DMS 273 (cell line): Measurements from ENCODE around the gene GALNT11.
"Not testable (repeated sequence)": the region's sequence is repeated elsewhere in the genome, so short reads cannot be mapped to it uniquely, and the experiment has no call there.

Experiments used
- DNase-seq: peaks from one replicate; lab custom pipeline; 2025; ENCODE audit not compliant: unreplicated experiment; lab: John Stamatoyannopoulos, UW

GALNT11 gene

DNA sequence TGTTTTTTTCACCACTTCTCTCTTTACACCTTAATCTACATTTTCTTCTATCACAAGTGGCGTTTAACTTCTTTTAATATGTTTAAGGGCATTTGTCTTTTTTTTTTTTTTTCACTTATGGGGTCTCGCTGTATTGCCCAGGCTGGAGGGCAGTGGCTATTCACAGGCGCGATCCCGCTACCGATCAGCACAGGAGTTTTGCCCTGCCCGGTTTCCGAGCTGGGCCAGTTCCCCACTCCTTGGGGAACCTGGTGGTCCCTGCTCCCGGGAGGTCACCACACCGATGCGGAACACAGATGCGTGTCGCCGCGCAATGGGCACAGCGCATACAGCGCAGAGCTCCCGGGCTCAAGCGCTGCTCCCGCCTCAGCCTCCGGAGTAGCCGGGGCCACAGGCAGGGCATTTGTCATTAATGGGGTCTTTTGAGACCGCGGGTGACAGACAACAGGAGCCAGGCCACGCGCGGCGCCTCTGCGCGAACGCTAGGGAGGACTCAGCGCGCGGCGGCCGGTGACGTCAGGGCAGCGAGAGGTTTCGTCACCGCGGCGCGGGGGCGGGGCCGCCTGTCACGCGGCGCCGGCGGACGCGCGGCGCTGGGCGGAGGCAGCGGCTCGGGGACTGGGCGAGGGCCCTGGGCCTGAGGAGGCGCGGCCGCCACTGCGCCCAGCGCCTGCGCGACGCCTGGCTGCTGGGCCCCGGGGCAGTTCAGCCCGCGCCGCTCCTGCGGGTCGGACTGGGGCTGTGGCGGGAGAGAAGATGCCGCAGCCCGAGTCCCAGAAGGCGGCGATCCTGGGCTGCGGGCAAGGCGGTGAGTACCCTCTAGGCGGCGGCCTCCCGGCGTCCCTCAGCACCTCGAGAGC lies at the start of gene GALNT11:
GALNT11 (plus strand) TSS at position 598 of the 860 bp plus-strand sequence. CDS start 68,554 bp downstream, outside the sequence.
- peak; percentile 96 for DNase-seq

DNA sequence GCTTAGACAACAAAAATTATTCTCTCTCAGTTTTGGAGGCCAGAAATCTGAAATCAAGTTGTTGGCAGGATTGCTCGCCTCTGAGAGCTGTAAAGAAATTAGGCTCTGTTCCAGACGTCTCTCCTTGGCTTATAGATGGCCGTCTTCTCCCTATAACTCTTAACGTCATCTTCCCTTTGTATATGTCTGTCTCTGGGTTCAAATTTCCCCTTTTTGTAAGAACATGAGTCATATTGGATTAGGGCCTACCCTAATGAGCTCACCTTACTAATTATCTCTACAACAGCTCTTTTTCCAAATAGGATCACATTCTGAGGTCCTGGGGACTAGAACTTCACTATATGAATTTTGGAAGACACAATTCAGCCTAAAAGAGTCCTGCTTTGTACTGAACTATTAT lies 46.9 kb upstream of the GALNT11 start:
- DNase-seq: no peak

DNA sequence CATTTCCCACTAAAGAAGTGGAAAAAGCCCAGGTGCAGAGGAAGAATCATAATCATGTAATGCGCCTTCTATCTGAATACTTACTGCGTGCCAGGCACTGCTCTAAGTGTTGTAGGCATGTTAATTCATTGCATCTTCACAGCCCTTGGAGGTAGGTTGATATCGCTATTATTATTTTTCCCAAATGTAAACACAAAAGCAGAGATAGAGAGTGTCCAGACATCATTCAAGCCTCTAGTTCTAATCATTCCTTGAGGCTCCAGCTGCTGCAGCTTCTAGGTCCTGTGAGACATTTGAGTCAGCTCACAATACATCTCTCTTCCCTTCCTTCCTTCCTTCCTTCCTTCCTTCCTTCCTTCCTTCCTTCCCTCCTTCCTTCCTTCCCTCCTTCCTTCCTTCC lies 44.3 kb upstream of the GALNT11 start:
- no peak for DNase-seq

DNA sequence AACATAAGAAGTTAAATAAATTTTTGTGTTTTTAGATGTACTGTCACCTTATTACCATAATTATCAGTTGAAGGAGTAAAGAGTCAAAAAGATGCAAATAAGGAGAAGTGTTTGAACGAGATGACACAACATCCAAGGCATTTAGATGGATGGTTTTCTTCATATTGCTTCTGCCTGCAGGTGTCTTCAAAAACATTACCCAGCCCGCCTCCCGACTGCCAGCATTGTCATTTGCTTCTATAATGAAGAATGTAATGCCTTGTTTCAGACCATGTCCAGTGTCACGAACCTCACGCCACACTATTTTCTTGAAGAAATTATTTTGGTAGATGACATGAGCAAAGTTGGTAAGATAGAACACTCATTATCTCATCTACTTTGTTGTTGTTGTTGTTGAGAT lies 42.7 kb upstream of the GALNT11 start:
- no peak for DNase-seq

DNA sequence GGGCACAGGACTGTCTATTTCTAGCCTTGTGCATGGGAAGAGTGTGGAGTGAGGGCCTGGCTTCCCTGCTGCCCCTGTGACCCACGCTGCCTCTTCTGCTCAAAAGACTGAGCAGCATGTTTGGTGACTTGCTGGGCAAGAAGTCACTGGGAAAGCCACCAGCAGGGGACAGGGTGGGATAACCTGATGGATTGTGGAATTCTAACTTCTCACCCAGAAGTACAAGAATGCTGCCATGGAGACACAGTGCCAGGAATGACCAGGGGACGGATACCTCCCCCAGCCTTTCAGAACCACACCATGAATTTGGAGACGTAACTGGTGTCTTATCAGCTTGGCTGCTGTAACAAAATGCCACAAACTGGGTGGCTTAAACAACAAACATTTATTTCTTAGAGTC lies 40.9 kb upstream of the GALNT11 start:
- DNase-seq: no peak

DNA sequence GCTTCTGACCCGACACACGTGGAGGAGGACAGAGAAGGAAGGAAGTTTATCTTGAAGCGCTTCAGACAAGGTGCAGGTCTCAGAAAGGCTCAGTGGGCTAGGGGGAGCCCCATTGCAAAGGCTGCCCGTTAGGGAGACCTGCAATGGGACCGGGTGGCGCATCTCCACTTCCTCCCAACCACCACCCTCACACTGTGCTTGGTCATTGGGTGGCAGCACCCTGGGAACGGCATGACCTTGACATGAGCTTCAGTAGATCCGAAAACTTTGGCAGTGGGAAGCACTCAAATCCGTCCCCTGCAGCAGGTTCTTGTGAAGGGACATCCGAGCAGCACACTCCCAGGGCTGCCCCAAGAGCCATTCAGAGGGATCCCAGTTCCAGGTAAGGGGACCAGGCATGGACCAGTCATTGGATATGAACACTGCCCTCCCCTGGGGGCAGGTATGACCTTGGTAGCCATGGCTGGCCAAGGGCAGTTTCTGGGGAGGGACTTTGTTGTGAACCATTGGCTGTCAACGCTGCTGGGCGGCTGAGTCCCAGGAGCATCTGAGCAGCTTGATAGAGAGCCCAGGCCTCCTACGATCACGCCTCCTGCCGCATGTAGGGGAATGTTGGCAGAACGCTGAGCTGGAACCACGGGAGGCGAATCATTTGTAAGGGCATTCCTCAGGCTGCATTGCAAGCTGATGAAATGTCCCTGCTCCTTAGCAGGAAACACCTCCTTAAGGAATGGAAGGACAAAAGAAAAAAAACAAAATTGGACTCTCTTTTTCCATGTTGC lies 37.5 kb upstream of the GALNT11 start:
- no peak for DNase-seq

DNA sequence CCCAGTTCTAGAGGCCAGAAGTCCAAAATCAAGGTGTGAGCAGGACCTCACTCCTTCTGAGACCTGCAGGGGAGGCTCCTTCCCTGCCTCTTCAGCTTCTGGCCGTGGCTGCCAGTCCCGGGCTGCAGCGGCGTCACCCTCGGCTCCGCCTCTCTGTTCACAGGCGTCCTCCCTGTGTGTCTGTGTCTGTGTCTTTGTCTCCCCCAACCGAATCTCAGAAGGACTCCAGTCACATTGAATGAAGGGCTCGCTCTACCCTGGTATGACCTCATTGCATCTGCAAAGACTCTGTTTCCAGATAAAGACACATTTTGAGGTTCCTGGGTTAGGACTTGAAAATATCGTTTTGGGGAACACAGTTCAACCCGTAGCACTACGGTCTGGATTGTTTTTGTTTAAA lies 33.1 kb upstream of the GALNT11 start:
- DNase-seq: peak; percentile 81

DNA sequence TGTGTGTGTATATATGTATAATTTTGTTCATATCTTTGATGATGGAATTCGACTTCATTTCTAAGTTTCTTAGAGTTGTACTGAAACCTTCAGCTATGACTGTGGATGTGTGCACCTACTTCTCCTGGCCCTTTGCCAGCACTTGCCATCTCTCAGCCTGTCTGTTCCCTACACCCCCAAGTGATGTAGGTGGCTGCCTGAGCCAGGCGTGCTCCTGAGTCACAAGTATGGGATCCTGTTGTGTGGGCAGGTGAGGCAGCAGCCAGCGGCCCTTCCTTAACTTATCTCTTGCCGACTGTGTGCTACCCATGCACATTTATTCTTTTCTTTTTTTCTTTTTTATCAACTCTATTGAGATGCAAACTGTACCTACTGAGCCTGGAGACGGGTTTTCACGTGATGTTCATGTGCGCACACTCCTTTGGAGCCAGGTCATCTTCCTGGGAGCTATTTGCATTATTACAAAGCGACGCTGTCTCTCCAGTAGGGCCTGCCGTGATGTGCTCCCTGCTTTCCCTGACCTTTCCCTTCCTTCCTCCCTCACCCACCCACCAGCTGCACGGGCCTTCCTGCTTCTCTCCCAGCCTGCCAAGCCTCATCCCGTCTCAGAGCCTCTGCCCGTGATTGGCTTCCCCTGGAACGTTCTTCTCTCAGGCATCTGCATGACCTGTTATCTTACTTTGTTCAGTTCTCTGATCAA lies 31.3 kb upstream of the GALNT11 start:
- peak; percentile 30 for DNase-seq

DNA sequence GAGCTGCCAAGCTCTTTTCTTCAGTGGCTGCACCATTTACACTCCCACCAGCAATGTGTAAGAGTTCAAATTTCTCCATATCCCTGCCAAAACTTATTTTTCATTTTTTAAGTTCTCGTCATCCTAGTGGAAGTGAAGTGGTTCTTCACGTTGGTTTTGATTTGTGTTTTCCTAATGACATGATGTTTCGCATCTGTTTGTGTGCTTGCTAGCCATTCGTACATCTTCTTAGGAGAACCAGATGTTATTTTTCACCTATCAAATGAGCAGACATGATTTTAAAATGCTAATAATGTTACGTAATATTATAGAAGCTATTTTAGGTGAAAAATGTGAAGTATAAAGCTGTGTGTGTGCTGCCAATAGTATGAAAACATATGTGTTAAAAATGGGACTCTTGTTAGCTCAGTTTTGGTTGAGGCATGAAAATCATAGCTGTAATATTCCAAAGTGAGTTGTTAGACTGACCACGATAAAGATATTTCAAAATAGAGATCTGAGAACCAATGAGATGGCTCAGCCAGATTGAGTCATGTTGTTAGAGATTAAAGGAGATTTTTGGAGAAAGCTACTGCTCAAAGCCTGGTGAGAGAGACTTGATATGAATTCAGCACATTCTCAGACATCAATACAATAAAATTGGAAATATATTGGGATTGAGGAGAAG lies 25.9 kb upstream of the GALNT11 start:
- no peak for DNase-seq

DNA sequence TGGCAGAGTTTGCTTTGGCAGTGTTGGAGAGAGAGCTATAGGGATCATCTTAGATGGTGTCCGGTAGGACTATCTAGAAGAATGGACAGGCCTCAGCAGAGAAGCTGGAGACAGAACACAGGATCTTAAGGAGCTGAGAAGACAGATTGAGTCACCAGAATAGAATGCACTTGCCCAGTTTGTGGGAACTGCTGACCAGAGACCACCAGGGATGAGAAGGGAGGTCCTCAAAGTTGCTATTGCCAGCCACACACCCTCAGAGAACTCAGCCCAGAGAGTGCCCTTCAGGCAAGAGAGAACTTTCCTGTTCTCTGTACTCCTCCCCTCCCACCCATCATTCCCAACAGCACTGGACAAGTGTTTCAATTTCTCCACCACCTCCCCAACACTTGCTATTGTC lies 25.3 kb upstream of the GALNT11 start:
- no peak for DNase-seq

DNA sequence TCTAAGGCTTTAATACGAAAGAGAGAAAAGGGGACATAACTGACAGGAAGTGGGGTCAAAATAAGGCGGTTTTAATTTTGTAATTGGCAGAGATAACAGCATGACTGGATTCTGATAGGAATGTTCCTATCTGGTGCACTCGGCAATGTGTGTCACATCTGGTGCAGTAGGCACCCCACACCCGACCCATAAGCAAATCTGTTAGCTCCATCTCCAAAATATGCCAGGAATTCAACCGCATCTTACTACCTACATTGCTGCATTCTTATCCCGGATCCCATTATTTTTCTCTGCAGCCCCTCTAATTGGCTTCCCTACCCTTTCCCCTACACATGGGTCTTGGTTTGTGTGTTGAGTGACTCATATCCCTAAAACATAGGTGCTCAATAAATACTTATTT lies 19.1 kb upstream of the GALNT11 start:
- DNase-seq: no peak

DNA sequence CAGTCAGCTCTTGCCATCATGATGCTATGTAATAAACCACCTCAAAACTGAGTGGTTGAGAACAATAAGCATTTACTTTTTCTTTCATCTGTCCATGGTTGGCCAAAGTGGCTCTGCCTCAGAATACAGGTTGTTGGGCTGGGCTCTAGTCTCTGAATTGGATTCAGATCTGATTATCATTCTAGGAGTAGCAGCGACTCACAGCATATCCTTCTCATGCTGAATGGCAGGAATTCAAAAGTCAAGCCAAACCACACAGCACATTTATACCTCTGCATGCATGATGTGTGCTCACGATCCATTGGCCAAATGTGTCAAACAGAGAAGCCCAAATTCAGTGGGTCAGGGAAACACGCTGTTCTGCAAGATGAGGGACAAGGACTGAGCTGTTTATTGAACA lies 13.6 kb upstream of the GALNT11 start:
- DNase-seq: no peak

DNA sequence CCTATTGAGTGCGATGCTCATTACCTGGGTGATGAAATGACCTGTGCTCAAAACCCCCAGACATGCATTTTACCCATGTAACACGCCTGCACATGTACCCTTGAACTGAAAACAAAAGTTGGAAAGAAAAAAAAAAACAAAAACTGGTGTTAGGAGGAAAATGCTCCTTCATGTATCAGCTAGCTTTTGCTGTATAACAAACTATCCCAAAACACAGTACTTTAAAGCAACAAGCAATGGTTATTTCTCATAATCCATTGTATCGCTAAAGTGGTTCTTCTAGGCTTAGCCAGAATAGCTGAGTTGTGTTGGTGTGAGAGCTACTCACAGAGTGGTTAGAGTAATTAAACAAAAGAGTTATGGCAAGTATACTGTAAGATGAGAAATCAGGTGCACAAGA lies 12.2 kb upstream of the GALNT11 start:
- no peak for DNase-seq

DNA sequence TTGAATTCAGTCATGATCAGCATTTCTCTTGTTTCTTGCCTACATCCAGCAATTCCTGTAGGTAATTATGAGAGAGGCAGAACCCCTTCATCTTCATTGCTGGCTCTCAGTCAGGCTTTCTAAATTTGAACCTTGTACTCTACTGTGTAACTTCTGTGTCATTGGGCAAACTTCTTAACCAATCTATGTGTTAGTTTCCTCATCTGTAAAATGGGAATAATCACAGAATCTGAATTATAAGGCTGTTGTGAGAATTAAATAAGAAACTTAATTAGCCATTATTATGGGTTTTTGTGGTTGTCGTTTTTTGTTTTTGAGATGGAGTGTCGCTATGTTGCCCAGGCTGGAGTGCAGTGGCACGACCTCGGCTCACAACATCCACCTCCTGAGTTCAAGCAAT lies 11.5 kb upstream of the GALNT11 start:
- DNase-seq: no peak

DNA sequence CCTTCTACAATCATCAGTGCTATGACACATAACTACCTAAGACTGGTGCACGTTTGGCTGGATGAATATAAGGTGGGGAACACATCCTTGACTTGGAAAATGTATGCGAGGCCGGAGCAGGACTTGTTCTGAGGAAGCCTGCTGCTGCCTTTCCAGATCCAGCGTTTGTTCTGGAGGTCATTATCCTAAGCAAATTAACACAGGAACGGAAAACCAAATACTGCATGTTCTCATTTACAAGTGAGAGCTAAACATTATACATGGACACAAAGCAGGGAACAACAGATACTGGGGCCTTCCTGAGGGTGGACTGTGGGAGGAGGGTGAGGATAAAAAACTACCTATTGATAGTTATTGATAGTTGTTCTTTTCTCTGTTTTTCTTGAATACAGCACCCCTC lies 10.8 kb upstream of the GALNT11 start:
- no peak for DNase-seq

DNA sequence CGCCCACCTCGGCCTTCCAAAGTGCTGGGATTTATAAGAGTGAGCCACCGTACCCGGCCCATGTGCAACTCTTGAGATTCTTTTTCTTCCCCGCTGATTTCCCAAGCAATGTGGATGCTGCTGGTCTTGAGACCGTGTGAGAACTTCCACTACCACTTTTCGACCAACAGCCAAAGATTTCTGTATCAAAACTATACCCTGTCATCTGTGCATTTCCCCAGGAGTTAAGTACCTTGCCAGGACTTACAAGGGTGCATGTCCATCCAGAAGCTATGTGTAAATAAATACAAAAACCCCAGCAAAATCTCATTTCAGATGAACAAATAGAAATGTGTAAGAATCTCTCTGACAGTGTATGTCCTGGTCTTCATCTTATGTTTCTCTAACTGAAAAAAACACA lies 9.9 kb upstream of the GALNT11 start:
- no peak for DNase-seq

DNA sequence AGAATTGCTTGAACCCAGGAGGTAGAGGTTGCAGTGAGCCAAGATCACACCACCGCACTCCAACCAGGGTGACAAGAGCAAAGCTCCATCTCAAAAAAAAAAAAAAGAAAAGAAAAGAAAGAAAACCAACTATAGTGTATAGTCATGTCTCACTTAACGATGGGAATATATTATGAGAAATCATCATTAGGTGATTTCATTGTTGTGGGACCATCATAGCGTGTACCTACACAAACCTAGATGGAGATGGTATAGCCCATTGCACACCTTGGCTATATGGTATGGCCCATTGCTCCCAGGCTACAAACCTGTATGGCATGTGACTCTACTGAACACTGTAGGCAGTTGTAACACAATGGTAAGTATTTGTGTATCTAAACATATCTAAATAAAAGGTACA lies 8.5 kb upstream of the GALNT11 start:
- DNase-seq: no peak

DNA sequence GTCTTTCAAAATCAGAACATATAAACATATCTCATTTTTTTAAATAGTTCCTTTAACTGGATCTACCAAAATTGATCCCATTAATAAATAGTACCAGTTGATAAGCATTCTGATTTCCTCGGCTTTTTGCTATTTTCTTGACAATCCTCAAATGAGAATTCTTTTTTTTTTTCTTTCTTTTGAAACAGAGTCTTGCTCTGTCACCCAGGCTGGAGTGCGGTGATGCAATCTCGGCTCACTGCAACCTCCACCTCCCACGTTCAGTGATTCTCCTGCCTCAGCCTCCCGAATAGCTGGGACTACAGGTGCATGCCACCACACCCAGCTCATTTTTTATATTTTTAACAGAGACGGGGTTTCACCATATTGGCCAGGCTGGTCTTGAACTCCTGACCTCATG lies 7.8 kb upstream of the GALNT11 start:
- DNase-seq: not testable (repeated sequence)

DNA sequence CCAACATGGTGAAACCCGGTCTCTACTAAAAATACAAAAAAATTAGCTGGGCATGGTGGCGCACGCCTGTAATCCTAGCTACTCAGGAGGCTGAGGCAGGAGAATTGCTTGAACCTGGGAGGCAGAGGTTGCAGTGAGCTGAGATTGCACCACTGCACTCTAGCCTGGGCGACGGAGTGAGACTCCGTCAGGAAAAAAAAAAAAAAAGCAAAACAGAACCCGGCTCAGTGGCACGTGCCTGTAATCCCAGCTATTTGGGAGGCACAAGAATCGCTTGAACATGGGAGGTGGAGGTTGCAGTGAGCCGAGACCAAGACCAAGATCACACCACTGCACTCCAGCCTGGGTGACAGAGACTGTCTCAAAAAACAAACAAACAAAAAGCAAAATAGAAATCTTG lies 3.7 kb upstream of the GALNT11 start:
- DNase-seq: not testable (repeated sequence)

DNA sequence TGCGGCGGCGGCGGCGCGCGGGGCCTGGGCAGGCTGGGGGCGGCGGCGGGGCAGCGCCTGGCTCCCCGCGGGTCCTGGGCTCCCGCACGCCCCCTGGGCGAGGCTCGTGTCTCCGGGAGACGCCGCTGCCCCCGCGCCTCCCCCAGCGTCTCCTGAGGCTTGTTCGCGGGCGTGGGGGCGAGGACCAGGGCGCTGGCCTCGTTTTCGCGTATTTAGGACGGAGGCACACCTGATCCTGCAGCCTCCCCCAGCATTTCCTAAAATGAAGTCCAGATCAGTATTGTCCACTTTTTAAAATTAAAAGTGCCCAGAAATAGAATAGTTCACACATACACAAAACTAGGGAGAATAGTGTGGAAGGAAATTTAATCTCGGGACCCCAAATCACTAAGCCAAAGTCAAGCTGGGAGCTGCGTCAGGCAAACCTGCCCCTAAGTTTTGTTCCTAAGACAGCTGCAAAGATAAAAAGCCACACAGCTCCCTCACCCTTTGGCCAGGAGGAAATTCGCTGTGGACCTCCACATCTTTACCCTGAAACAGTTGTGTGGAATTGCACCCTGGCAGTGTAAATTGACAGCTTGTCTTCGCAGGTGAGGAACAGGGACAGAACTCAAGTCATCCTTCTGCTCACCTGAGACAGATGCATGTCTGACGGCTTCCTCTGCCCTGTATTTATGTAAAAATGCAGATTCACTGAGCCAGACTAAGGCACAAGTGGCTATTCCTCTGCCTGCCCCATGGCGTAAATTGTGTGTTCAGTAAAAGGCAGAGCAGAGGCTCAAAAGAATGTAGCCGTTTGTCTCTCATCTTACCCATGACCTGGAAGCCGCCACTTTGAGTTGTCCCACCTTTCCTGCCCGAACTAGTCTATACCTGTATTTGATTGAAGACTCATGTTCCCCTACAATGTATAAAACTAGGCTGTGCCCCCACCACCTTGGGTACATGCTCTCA lies 740 bp downstream of the GALNT11 start:
- DNase-seq: no peak
